OCI-M2 (cell line): ENCODE data around the gene CKAP2.
"Not testable (repeated sequence)": the region's sequence is repeated elsewhere in the genome, so short reads cannot be mapped to it uniquely, and the experiment has no call there.

ENCODE experiments used
- DNase-seq: peaks from one replicate; lab custom pipeline; 2025; ENCODE audit not compliant: unreplicated experiment; lab: John Stamatoyannopoulos, UW

The CKAP2 gene, protein sequence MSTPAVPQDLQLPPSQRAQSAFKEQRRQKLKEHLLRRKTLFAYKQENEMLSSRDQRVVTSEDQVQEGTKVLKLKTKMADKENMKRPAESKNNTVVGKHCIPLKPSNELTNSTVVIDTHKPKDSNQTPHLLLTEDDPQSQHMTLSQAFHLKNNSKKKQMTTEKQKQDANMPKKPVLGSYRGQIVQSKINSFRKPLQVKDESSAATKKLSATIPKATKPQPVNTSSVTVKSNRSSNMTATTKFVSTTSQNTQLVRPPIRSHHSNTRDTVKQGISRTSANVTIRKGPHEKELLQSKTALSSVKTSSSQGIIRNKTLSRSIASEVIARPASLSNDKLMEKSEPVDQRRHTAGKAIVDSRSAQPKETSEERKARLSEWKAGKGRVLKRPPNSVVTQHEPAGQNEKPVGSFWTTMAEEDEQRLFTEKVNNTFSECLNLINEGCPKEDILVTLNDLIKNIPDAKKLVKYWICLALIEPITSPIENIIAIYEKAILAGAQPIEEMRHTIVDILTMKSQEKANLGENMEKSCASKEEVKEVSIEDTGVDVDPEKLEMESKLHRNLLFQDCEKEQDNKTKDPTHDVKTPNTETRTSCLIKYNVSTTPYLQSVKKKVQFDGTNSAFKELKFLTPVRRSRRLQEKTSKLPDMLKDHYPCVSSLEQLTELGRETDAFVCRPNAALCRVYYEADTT

DNA sequence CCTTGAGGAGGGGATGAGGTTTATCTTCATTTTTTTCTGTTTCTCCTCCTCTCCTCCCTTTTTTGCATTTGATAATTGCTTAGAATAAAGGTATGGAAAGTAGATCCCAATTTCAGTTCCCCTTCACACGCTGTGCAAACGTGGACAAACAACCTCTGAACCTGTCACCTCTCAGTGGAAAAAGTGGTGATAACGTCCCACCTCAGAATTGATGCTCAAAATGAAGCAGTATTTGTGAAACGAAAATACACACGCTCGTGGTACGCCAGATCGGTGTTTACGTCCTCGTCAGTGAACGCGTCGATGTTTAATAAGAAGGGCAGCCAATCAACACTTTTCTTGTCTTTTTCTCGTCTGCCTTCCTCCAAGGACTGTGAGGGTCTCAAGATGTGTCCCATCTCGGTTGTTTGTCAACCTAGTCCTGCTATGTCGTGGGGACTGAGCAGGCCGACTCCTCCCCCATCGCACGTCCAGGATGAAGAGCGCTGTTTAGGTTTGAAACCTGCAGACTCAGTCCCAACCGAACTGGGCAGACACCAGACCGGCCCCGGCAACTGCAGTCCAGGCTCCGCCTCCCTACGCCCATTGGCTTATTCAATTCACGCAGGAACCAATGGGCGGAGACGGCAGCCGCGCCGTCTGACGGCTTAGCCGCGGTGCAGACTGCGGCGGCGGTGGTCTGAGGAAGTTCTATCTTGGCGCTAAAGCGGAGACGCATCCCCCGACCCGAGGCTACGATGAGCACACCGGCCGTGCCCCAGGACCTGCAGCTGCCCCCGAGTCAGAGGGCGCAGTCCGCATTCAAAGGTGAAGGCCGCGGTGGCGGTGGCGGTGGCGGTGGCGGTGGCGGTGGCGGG lies at the start of gene CKAP2:
Gene CKAP2, plus strand, starts transcription at position 659 of the 857 bp plus-strand sequence. Its CDS starts 79 bp downstream, at position 738.
- peak; percentile 87 for DNase-seq

DNA sequence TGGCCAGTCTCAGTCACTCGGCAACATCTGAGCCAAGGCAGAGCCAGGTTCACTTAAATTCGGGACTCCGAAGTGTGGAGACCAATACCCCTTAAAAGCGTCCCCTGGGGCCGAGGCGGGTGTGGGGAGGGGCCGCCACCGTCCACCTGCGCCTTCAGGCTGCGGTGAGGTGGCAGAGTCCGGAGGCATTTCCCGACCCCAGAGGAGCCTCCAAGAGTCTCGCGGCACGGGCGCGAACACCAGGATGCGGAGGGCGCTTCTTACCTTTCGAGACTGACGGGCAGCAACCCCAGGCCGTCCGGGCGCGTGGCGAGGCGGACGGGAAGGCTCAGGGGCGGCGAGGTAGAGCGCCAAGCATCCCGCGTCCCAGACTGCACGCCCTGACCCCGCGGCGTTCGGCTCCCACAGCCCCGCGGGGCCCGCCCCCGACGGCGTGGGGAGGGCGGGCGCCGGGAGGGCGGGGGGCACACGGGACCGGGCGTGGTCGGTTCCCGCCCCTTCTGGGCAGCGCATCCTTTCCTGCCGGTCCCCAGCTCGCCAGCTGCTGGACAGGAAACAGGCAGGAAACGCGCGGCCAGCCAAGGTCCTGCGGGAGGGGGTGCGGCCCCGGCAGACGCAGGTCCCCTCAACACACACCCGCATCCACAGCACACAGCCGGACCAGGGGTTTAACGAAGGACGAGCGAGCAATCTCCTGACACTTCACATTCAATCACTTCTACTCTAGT lies 49.3 kb upstream of the CKAP2 start, which contains the start of gene THSD1:
Gene THSD1, minus strand, starts transcription at position 406 of the 728 bp plus-strand sequence. CDS start 3,572 bp downstream, outside the sequence.
- DNase-seq, result no peak

DNA sequence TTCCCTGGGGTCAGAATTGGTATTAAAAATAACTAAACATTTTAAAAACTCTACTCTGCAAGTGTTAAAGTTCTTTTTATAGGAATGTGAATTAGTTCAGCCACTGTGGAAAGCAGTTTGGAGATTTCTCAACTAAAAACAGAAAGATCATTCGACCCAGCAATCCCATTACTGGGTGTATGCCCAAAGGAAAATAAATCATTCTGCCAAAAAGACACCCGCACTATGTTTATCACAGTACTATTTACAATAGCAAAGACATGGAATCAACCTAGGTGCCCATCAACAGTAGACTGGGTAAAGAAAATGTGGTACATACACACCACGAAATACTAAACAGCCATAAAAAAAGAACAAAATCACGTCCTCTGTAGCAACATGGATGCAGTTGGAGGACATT lies 48.6 kb upstream of the CKAP2 start:
- no peak for DNase-seq

DNA sequence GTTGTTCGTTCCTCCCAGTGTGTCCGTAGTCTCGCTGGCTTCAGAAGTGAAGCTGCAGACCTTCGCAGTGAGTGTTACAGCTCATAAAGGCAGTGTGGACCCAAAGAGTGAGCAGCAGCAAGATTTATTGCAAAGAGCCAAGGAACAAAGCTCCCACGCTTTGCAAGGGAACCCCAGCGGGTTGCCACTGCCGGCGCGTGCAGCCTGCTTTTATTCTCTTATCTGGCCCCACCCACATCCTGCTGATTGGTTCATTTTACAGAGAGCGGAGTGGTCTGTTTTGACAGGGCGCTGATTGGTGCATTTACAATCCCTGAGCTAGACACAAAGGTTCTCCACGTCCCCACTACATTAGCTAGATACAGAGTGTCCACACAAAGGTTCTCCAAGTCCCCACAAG lies 47.8 kb upstream of the CKAP2 start:
- DNase-seq, result not testable (repeated sequence)

DNA sequence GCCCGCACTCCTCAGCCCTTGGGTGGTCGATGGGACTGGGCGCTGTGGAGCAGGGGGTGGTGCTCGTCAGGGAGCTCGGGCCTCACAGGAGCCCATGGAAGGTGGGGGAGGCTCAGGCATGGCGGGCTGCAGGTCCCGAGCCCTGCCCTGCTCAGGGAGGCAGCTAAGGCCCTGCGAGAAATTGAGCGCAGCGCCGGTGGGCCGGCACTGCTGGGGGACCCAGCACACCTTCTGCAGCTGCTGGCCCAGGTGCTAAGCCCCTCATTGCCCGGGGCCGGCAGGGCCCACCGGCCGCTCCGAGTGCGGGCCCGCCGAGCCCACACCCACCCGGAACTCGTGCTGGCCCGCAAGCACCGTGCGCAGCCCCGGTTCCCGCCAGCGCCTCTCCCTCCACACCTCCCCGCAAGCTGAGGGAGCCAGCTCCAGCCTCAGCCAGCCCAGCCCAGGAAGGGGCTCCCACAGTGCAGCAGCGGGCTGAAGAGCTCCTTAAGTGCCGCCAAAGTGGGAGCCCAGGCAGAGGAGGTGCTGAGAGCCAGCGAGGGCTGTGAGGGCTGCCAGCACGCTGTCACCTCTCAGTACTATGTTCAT lies 47.1 kb upstream of the CKAP2 start:
- DNase-seq, result not testable (repeated sequence)

DNA sequence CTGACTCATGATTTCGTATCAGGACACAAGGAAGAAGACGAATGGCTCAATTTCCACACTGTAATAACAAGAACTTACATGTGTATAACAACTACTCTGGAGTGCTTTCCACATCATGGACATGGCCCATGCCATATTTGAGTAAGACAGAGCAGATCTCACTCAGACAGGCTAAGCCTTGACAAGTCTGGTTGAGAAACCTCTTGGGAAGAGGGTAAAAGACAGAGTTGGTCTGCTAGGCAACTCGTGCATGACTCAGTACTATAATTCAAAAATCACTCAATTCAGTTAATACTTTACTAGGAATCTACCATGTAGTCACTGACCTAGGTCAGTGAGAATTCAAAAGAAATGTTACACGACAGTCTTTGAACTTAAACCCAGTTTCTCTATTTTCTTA lies 43.6 kb upstream of the CKAP2 start:
- no peak for DNase-seq

DNA sequence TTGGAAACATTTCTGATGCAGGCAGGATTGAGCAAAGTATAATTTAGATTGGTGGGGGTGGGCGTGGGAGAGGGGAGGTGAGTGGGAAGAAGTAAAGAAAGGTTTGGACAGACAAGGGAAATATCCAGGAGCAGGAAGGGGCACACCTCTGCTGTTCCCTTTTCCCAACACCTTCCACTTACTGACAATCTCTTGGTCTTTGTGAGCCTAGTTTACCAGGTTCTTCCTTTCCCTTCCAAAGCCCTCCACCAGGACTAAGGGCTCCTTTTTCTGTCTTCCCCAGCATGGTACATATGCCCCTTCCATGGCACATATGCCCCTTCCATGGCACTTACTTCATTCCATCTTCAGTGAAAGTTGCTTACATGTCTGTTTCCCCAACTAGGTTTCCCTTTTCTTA lies 43.1 kb upstream of the CKAP2 start:
- DNase-seq, result no peak

DNA sequence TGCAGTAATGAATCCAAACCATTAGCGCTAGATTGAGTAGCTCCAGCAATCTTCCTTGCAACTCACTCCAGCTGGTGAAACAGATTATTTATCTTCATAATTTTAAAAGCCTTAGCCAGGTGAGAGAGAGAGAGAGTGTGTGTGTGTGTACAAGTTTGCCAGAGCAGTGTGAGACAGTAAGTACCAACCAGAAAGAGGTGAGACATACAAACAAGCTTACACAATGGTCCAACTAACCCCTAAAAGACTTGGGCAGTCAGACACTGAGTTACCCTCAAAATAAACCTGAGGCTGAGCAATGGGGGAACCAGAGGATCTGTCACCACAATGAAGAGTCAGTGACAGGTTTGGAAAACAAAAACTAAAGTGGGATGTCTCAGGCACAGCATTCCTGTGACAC lies 41.2 kb upstream of the CKAP2 start:
- no peak for DNase-seq

DNA sequence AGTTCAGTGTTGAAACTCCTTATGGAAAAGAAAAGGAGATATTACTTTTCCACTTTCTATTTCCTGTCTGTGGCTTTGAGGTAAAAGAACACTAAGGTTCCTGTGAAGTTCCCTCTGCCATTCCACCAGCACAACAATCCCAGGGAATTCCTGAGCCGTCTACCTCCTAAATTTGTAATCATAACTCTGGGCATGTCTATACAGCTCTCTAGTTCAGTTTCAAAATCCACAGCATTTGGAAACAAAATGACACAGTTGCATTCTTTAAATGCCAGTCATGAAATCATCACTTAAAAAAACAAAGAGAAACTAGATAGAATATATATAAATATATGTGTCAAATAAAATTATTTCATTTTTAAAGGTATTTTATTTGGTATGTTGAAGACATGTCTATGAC lies 40.3 kb upstream of the CKAP2 start:
- no peak for DNase-seq

DNA sequence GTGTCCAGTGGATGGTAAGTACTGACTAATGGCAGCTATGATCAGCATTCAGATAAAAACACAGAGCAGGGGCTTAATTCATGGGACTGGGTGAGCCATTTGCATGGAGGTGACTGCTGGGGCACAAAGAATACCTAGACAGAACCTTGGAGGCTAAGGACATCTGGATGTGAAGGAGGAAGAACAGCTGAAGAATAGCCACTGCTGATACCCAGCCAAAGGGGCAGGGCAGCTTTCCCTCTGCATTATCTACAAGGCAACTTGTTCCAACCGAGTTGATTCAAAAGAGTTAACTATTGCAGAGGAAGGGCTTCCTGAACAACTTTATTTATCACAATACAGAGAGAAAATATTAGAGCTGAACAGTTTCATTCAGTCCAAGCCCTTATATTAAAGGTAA lies 36.2 kb upstream of the CKAP2 start:
- no peak for DNase-seq

DNA sequence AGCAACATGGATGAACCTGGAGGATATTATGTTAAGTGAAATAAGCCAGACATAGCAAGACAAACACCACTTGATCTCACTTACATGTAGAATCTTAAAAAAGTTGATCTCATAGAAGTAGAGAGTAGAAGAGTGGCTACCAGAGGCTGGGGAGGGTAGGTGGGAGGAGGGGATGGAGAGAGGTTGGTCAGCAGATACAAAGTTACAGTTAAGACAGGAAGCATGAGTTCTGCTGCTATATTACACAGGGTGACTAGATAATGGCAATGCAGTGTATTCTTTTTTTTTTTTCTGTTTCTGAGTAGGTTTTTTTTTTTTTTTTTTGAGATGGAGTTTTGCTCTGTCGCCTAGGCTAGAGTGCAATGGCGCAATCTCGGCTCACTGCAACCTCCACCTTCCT lies 34.1 kb upstream of the CKAP2 start:
- no peak for DNase-seq

DNA sequence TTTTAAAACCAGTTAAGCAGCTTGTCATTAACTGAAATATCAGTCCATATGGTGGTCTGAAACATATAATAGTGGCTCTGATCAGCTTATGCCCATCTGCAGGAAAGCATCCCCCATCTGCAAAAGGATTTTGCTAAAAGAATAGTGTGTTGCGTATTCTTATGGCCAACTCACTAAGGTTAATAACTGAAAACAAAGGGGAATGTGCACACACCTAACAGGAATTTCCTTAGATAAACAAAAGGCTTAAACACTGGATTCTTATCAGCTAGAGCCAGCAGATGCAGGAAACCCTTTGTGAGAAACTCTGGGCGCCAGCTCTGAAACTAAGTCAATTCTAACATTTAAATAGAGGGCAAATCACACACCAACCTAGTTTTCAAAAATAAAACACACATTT lies 27.0 kb upstream of the CKAP2 start:
- DNase-seq, result no peak

DNA sequence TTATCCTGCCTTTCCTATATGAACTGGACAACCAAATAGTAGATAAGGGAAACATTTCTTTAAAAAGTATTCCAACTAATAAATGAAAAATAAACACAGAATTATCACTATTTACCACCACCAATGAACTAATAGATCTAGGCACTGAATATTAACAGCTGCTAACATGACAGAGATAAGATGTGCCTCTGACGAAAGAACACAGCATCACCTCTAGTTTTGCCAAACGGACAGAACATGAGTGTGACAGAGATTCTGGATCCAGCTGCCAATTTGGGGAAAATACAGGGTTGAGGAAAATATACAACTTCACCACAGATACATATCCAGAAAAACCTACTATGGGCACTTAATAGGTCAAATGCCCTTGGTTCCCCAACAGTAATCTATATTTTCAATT lies 22.8 kb upstream of the CKAP2 start:
- DNase-seq, result no peak

DNA sequence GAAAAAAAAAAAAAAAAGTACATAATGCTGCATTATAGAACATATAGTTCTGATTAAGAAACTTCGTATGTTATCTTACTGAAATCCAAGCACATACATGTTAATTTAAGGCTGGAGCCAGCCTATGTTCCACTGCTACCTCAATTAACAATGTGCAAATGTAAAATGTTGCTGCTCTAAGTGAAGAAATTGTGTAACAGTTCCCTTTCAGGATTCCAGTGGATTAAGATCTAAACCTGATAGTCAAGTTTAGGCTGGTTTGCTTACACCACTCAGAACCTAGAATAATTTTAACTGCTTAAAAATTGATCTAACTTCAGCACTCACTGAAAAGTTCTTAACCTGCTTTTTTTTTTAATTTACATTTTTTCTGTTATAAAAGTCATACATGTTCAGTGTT lies 9.0 kb upstream of the CKAP2 start:
- no peak for DNase-seq

DNA sequence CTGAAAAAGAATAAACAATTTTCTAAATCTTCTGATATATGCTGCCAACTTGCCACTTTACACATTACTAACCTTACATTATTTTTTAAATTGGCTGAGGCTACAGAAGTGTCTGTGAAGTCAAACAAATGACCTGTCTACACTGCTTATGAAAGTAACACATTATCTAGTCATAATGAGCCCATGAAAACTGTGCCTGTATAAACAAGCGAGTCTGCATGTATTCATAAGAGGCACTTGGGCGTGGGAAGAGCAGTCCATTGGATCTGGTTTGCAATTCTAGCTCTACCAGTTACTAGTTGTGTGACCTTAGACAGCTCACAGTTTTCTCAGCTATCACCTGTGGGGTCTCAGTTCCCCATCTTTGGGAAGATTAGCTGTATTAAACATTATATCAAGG lies 7.9 kb upstream of the CKAP2 start:
- no peak for DNase-seq

DNA sequence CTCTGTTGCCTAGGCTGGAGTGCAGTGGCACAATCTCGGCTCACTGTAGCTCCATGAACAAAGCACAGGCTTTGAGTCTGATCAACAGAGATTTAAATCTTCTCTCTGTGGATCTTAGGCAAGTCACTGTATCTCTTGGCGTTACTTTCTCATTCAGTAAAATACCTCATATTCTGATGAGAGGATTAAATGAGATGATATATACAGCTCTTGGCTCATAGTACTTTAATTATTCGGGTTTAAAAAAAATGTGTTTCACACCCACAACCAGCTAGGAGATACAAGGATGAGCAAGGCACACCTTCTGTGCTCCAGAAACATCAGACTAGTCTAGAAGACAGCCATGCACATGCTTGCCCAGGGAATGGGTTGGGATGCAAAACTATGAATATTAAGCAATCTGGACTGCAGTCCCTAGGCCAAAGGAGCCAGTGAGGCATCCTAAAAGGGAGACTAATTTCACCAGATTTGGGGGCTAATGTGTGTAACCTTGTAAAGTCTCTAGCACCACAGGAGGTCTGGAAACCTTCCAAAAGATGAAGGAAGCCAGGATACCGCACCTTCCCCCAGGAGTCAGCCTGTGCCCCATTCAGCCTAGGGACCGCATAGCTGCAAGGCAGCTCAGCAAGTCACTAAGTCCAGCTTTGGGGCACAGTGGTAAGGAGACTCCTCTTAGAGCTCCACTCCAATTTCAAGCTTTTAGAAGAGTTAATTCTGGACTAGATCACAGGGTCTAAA lies 7.3 kb upstream of the CKAP2 start:
- no peak for DNase-seq

DNA sequence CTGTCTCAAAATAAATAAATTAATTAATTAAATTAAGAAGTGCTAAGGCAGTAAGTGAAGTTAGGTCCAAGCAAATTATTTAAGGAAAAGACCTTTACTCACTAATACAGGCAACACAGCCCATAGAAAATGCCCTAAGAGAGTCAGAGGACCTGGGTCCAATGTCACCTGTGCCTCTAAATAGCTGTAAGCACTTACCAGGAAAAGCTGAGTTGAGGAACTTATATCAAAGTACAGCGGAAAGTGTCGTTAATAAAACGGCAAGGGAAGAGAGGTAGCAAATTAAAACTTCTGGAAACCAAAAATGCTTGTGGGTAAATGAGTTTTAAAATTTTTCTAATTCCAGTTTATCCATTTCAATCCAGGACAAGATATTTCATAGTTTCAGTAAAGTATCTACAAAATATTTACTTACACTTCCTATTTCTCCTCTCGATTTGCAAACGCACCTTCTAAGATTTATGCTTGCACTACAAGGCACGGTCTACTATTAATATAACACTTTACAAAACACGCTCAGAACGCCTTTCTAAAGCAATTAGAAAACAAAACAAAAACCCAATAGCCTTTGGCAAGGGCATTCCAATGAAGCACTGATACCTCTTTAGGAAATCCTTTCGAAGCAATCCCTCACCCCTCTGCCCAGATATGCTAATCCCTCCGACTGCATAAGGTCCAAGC lies 5.8 kb upstream of the CKAP2 start:
- DNase-seq, result no peak

DNA sequence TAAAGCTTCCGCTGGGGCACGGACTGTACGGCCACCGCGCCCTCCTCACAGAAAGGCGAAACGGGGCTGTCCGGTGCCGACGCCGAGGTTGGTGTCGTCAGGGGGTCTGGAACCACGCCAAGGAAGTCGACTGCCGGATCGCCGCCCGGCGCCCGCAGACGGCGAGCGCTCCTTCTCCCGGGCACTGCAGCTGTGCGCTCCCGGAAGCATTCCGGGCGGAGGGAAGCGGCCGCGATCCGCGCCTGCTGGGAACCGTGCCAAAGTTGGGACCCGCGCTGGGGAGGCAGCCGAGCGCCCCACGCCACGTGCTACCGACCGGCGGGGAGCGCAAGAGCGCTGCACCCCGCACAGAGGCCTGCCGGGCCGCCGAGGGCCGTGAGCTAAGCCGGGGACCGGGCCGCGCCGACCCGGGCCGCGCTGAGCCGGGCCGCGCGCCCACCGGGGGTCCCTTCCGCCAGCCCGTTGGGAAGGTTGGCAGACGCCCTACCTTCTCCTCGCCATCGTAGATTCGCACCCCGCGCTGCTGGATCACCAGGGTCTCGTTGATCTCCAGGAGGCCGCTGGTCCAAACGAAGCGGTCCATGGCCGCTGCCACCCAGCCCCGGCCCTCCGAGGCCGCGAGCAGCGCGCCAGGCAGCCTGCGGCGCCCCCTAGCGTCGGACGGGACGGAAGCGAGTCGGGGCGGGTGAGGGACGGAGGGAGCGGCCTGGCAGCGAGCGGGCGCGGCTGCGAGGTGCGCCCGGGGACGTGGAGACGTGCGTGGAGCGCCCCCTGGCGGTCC lies 5.1 kb upstream of the CKAP2 start, which contains the start of gene VPS36:
Gene VPS36, minus strand, starts transcription at position 623 of the 781 bp plus-strand sequence. Its CDS starts 40 bp downstream, at position 583.
- peak; percentile 61 for DNase-seq
